Activated T-cell treated with anti-CD3 and anti-CD28 coated beads, Interleukin-2, amount 50 U/mL, for 4 hours (primary cell): Measurements from ENCODE around the gene S100A2. TPM values are rescaled to one million over a fixed set of nuclear protein-coding genes. Genes with fewer than 3 reads are reported as not detected.

Source experiments
- ATAC-seq, 2 donors: fragments of 200-7000 bp; cut with Tn5 transposase; one replicate each; pipeline ENCODE4 v1.10.0; 2021
- DNase-seq: peaks from one replicate; pipeline ENCODE4 v3.0.0-alpha.2; 2020
- H3K27me3 Mint-ChIP-seq: one replicate; pipeline ENCODE4 v1.8.0; 2021; ENCODE audit warnings: low read depth, mixed read lengths
- H3K36me3 Mint-ChIP-seq: one replicate; pipeline ENCODE4 v1.8.0; 2022; ENCODE audit warnings: mixed read lengths; ENCODE audit not compliant: insufficient read depth
- H3K4me1 Mint-ChIP-seq: one replicate; pipeline ENCODE4 v1.8.0; 2021; ENCODE audit warnings: low read depth, mixed read lengths
- H3K4me3 Mint-ChIP-seq: one replicate; pipeline ENCODE4 v1.8.0; 2021; ENCODE audit warnings: mild to moderate bottlenecking, moderate library complexity, mixed read lengths
- H3K9me3 Mint-ChIP-seq: one replicate; pipeline ENCODE4 v1.8.0; 2021; ENCODE audit warnings: mixed read lengths
- total RNA-seq, 3 donors: library from RNA; stranded (reverse); gene quantifications; one replicate each; pipeline ENCODE4 v1.2.1, GENCODE V29; 2021

The S100A2 gene
- total RNA-seq, 3 donors from 2014 or later = 0.40 to 1.2 (median 0.76) TPM

- DNase-seq (no peak), ATAC-seq (no peak)
- H3K4me1 Mint-ChIP-seq = peaks cover 35% of the 10 kb centered on the region
- H3K36me3 Mint-ChIP-seq = peaks cover 4% of the 10 kb centered on the region
- no peaks in the 10 kb centered on the region for H3K9me3 Mint-ChIP-seq
- no peaks in the 10 kb centered on the region for H3K27me3 Mint-ChIP-seq
- no peak within 1 kb of the TSS for H3K4me3 Mint-ChIP-seq
These were observed 16.6 kb downstream of the S100A2 start, which contains the start of gene S100A3 for GRCh38 chr1:153548722-153549688. Gene S100A3, minus strand, starts transcription at chr1:153549258. Its CDS starts 773 bp downstream, at chr1:153548485.

- no peaks in the 10 kb centered on the region for H3K9me3 Mint-ChIP-seq
- no peak for DNase-seq
- peaks cover 9% of the 10 kb centered on the region for H3K36me3 Mint-ChIP-seq
- no peak for ATAC-seq
- H3K4me1 Mint-ChIP-seq = peaks cover 44% of the 10 kb centered on the region
- no peak overlapping the region for H3K4me3 Mint-ChIP-seq
- no peaks in the 10 kb centered on the region for H3K27me3 Mint-ChIP-seq
These were observed 17.8 kb downstream of the S100A2 start for GRCh38 chr1:153547560-153548551.

- ATAC-seq (no peak), DNase-seq (no peak)
- H3K36me3 Mint-ChIP-seq = peaks cover 9% of the 10 kb centered on the region
- H3K27me3 Mint-ChIP-seq = no peaks in the 10 kb centered on the region
- peak overlapping the region; percentile 80 for H3K4me3 Mint-ChIP-seq
- H3K4me1 Mint-ChIP-seq = peaks cover 53% of the 10 kb centered on the region
- no peaks in the 10 kb centered on the region for H3K9me3 Mint-ChIP-seq
These were observed 18.7 kb downstream of the S100A2 start for GRCh38 chr1:153546796-153547559.

- no peak for DNase-seq
- ATAC-seq = no peak
- Mint-ChIP-seq H3K4me1 (peaks cover 59% of the 10 kb centered on the region), H3K9me3 (no peaks in the 10 kb centered on the region), H3K36me3 (peaks cover 9% of the 10 kb centered on the region), H3K4me3 (peak overlapping the region; percentile 80), H3K27me3 (no peaks in the 10 kb centered on the region)
These were observed 19.3 kb downstream of the S100A2 start for GRCh38 chr1:153546371-153546770.

GRCh38 chr1:153545067-153546055 is 20.3 kb downstream of the S100A2 start, which contains the start of gene S100A4:
Gene S100A4, minus strand, starts transcription at chr1:153545806. Its CDS starts 1,012 bp downstream, at chr1:153544794.
- Mint-ChIP-seq H3K9me3 (no peaks in the 10 kb centered on the region), H3K36me3 (peaks cover 9% of the 10 kb centered on the region), H3K4me1 (peaks cover 69% of the 10 kb centered on the region), H3K4me3 (peak within 1 kb of the TSS; percentile 80), H3K27me3 (no peaks in the 10 kb centered on the region)
- peak; percentile 87 for DNase-seq
- ATAC-seq = peak; percentile 88 to 90

GRCh38 chr1:153544453-153545066 is 21.1 kb downstream of the S100A2 start:
- H3K4me1 Mint-ChIP-seq = peaks cover 77% of the 10 kb centered on the region
- DNase-seq = no peak
- no peak for ATAC-seq
- H3K9me3 Mint-ChIP-seq = no peaks in the 10 kb centered on the region
- peak overlapping the region; percentile 80 for H3K4me3 Mint-ChIP-seq
- H3K27me3 Mint-ChIP-seq = no peaks in the 10 kb centered on the region
- H3K36me3 Mint-ChIP-seq = peaks cover 9% of the 10 kb centered on the region

GRCh38 chr1:153543736-153544135 is 21.9 kb downstream of the S100A2 start:
- H3K4me1 Mint-ChIP-seq = peaks cover 78% of the 10 kb centered on the region
- no peaks in the 10 kb centered on the region for H3K9me3 Mint-ChIP-seq
- H3K27me3 Mint-ChIP-seq = no peaks in the 10 kb centered on the region
- H3K36me3 Mint-ChIP-seq = peaks cover 9% of the 10 kb centered on the region
- H3K4me3 Mint-ChIP-seq = peak overlapping the region; percentile 80
- ATAC-seq = no peak
- DNase-seq = no peak

GRCh38 chr1:153542956-153543711 is 22.5 kb downstream of the S100A2 start:
- H3K27me3 Mint-ChIP-seq = no peaks in the 10 kb centered on the region
- peaks cover 83% of the 10 kb centered on the region for H3K4me1 Mint-ChIP-seq
- peak overlapping the region; percentile 45 for H3K4me3 Mint-ChIP-seq
- H3K36me3 Mint-ChIP-seq = peaks cover 9% of the 10 kb centered on the region
- no peaks in the 10 kb centered on the region for H3K9me3 Mint-ChIP-seq
- no peak for ATAC-seq
- no peak for DNase-seq

GRCh38 chr1:153541641-153542590 is 23.7 kb downstream of the S100A2 start:
- Mint-ChIP-seq H3K4me1 (peaks cover 87% of the 10 kb centered on the region), H3K36me3 (peaks cover 9% of the 10 kb centered on the region), H3K9me3 (no peaks in the 10 kb centered on the region), H3K4me3 (no peak overlapping the region), H3K27me3 (no peaks in the 10 kb centered on the region)
- DNase-seq (no peak), ATAC-seq (no peak)

GRCh38 chr1:153540394-153541361 is 25.0 kb downstream of the S100A2 start, which contains the start of gene S100A5:
Gene S100A5, minus strand, starts transcription at chr1:153540934. Its CDS starts 743 bp downstream, at chr1:153540191.
- peak within 1 kb of the TSS; percentile 55 for H3K4me3 Mint-ChIP-seq
- peaks cover 84% of the 10 kb centered on the region for H3K4me1 Mint-ChIP-seq

More at GRCh38 chr1:153540394-153541361, 25.0 kb downstream of the S100A2 start, which contains the start of gene S100A5:
- H3K9me3 Mint-ChIP-seq = no peaks in the 10 kb centered on the region
- peaks cover 9% of the 10 kb centered on the region for H3K36me3 Mint-ChIP-seq
- no peaks in the 10 kb centered on the region for H3K27me3 Mint-ChIP-seq
- peak; percentile 51 for DNase-seq
- ATAC-seq = peak in 1 of 2 donors; percentile 14
